Measurements from ENCODE around the gene LRBA.

DNA sequence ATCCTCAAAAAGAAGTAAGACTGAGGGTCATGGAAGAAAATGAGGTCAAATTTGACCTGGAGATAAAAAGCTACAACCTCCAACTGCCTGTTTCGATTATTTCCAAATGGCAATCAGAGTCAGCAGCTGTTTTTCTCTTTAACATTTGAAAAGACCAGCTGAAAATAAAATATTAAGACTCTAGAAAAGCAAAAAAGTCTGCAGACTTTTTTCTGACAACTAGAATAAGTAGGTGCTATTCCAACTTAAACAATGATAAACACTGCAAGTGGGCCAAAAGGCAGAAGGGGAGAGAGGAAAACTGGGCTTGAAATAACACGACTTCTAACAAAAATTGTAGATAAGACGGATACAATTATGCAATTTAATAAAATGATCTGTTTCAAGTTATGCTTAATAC is 110.4 kb downstream of the LRBA start:
- TF ChIP-seq E2F5 (CRISPR knock-in tag; IDR thresholded peaks at IDR 0.05) (no peak), CTCF (IDR thresholded peaks at IDR 0.05 in 2 of 3, conservative IDR thresholded peaks at IDR 0.05 in 1 of 3; ENCODE audit: insufficient read depth in 2 of 3, low read depth in 1 of 3, low read length in 3 of 3) (no peak), ZFX (CRISPR knock-in tag; IDR thresholded peaks at IDR 0.05) (no peak), ATF6 (CRISPR knock-in tag; IDR thresholded peaks at IDR 0.05) (no peak), ETV6 (IDR thresholded peaks at IDR 0.05; ENCODE audit: borderline replicate concordance in 1 of 2, low read depth in 2 of 2, low read length in 1 of 2) (no peak), ETV6 (CRISPR knock-in tag; IDR thresholded peaks at IDR 0.05; ENCODE audit: borderline replicate concordance) (no peak)

Measured in K562 (cell line).